Liver (tissue), 9 donors: Measurements from ENCODE around the gene AKAP12. TPM values are rescaled to one million over a fixed set of nuclear protein-coding genes. Genes with fewer than 3 reads are reported as not detected.
A peak's percentile ranks its signal among the peaks of the same experiment; 100 is the strongest.

Source experiments
- DNase-seq: peaks from one replicate; pipeline ENCODE4 v3.0.0-alpha.2; 2017; ENCODE audit warnings: low spot score
- H3K27ac ChIP-seq, 2 donors: one replicate each; pipeline ENCODE4 v1.7.0; 2013; ENCODE audit warnings: inconsistent platforms in 2 of 2, low read length in 2 of 2, control low read depth in 1 of 2, low read depth in 1 of 2, mild to moderate bottlenecking in 1 of 2
- H3K27me3 ChIP-seq, 4 donors: one replicate each; pipeline versions ENCODE4 v1.6.1 to v1.7.0; 2013; ENCODE audit warnings: low read length in 3 of 4, inconsistent platforms in 1 of 4, mild to moderate bottlenecking in 1 of 4, moderate library complexity in 1 of 4; ENCODE audit not compliant: control insufficient read depth in 4 of 4, insufficient read depth in 4 of 4
- H3K36me3 ChIP-seq, 4 donors: one replicate each; pipeline versions ENCODE4 v1.6.1 to v1.7.0; 2013; ENCODE audit warnings: low read length in 3 of 4, mild to moderate bottlenecking in 3 of 4, low read depth in 1 of 4, moderate library complexity in 1 of 4; ENCODE audit not compliant: control insufficient read depth in 4 of 4, insufficient read depth in 3 of 4
- H3K4me1 ChIP-seq, 4 donors: one replicate each; pipeline versions ENCODE4 v1.6.1 to v1.7.0; 2013; ENCODE audit warnings: low read length in 3 of 4, mild to moderate bottlenecking in 3 of 4, moderate library complexity in 1 of 4; ENCODE audit not compliant: control insufficient read depth in 4 of 4, insufficient read depth in 4 of 4
- H3K4me3 ChIP-seq, 3 donors: one replicate each; pipeline versions ENCODE4 v1.6.1 to v1.7.0; 2013; ENCODE audit warnings: low read length in 3 of 3, control low read depth in 1 of 3, low read depth in 1 of 3, mild to moderate bottlenecking in 1 of 3
- H3K9ac ChIP-seq, 2 donors: one replicate each; pipeline ENCODE4 v1.7.0; 2013; ENCODE audit warnings: low read length in 2 of 2, mild to moderate bottlenecking in 2 of 2, moderate library complexity in 2 of 2, control low read depth in 1 of 2, low read depth in 1 of 2
- H3K9me3 ChIP-seq, 4 donors: one replicate each; pipeline versions ENCODE4 v1.6.1 to v1.7.0; 2013; ENCODE audit warnings: low read length in 3 of 4; ENCODE audit not compliant: control insufficient read depth in 4 of 4
- FOXA2 ChIP-seq: IDR thresholded peaks from 2 replicates; pipeline ENCODE4 v1.6.1; 2016; ENCODE audit warnings: antibody characterized with exemption
- GABPA ChIP-seq, 2 donors: IDR thresholded peaks in 1 of 2; conservative IDR thresholded peaks in 1 of 2; 2 replicates each; pipeline ENCODE4 v1.6.1; 2016; ENCODE audit warnings: antibody characterized with exemption in 2 of 2, mild to moderate bottlenecking in 1 of 2, moderate library complexity in 1 of 2
- HNF4A ChIP-seq, 2 donors: conservative IDR thresholded peaks; 2 replicates each; pipeline ENCODE4 v1.6.1; 2016; ENCODE audit warnings: antibody characterized with exemption in 2 of 2, mild to moderate bottlenecking in 2 of 2
- HNF4G ChIP-seq: IDR thresholded peaks from 2 replicates; pipeline ENCODE4 v1.6.1; 2016; ENCODE audit warnings: antibody characterized with exemption
- JUND ChIP-seq, 2 donors: IDR thresholded peaks; 2 replicates each; pipeline ENCODE4 v1.6.1; 2016; ENCODE audit warnings: antibody characterized with exemption in 2 of 2
- NR2F2 ChIP-seq: IDR thresholded peaks from 2 replicates; pipeline ENCODE4 v1.6.1; 2016; ENCODE audit warnings: antibody characterized with exemption
- RAD21 ChIP-seq, 2 donors: IDR thresholded peaks; 2 replicates each; pipeline ENCODE4 v1.6.1; 2016; ENCODE audit warnings: antibody characterized with exemption in 2 of 2, mild to moderate bottlenecking in 2 of 2
- RXRA ChIP-seq, 2 donors: IDR thresholded peaks; 2 replicates each; pipeline ENCODE4 v1.6.1; 2017 to 2018; ENCODE audit warnings: antibody characterized with exemption in 2 of 2, mild to moderate bottlenecking in 1 of 2
- SP1 ChIP-seq: IDR thresholded peaks from 2 replicates; pipeline ENCODE4 v1.6.1; 2018; ENCODE audit warnings: antibody characterized with exemption, mild to moderate bottlenecking
- TAF1 ChIP-seq: conservative IDR thresholded peaks from 2 replicates; pipeline ENCODE4 v1.6.1; 2016; ENCODE audit warnings: antibody characterized with exemption, mild to moderate bottlenecking
- WGBS: extraction: QIAGEN DNeasy Blood & Tissue Kit; methylation state at CpG from one replicate; pipeline ENCODE4 v1.1.7; 2013; 5-methylcytosine and 5-hydroxymethylcytosine counted together
- polyA plus RNA-seq, 2 donors: library from polyadenylated mRNA; stranded (reverse) in 1 of 2; unstranded in 1 of 2; fragments of 200-250 nt in 1 of 2; fragments of >200 nt in 1 of 2; fragmentation: Nextera tagmentation in 1 of 2; extraction: Ambion mirVana in 1 of 2; gene quantifications; one replicate each; pipeline versions ENCODE4 v1.2.1 to v1.2.3, GENCODE V29; 2013 to 2015
- total RNA-seq, 2 donors: library from RNA; depleted of rRNA; stranded (reverse); fragments of >200 nt; gene quantifications; one replicate each; pipeline ENCODE4 v1.2.3, GENCODE V29; 2014
- TF ChIP-seq, protein P1 (sequence below): IDR thresholded peaks from 2 replicates; pipeline ENCODE4 v1.6.1; 2016; ENCODE audit warnings: antibody characterized with exemption
- TF ChIP-seq, protein P2 (sequence below): IDR thresholded peaks from 2 replicates; pipeline ENCODE4 v1.6.1; 2016; ENCODE audit warnings: antibody characterized with exemption, mild to moderate bottlenecking
- TF ChIP-seq, protein P3 (sequence below): IDR thresholded peaks from 2 replicates; pipeline ENCODE4 v1.6.1; 2016; ENCODE audit warnings: antibody characterized with exemption
- TF ChIP-seq, protein P4 (sequence below): IDR thresholded peaks from 2 replicates; pipeline ENCODE4 v1.6.1; 2016; ENCODE audit warnings: antibody characterized with exemption
- donor health status: healthy.
- donor health status: healthy.
- donor health status: healthy.
- donor health status: healthy.
- donor health status: healthy.

AKAP12 gene
- total and polyA plus RNA-seq, 4 donors = 6.7 to 14.8 (median 8.6) TPM

DNA sequence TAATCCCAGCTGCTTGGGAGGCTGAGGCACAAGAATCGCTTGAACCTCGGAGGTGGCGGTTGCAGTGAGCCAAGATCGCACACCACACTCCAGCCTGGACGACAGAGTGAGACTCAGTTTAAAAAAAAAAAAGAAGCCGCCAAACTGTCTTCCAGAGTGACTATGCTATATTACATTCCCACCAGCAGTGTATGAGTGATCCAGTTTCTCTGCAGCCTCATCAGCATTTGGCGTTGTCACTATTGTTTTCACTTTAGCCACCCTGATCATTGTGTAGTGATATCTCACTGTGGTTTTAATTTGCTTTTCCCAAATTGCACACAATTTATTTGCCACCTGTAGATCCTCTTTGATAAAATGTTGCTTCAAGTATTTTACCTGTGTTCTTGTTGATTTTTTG is 6.0 kb upstream of the AKAP12 start:
- no peak overlapping the region for H3K4me3 ChIP-seq
- WGBS = 94% methylated on average over 7 of the region's 7 CpGs
- H3K27me3 ChIP-seq = no peaks in the 10 kb centered on the region
- no peaks in the 10 kb centered on the region for H3K9me3 ChIP-seq
- H3K4me1 ChIP-seq = no peaks in the 10 kb centered on the region
- no peak overlapping the region for H3K9ac ChIP-seq
- TF ChIP-seq RXRA (IDR thresholded peaks at IDR 0.05) (no peak), HNF4A (conservative IDR thresholded peaks at IDR 0.05) (no peak), GABPA (IDR thresholded peaks at IDR 0.05 in 1 of 2, conservative IDR thresholded peaks at IDR 0.05 in 1 of 2) (no peak), FOXA2 (no peak), NR2F2 (no peak)
- TF ChIP-seq, protein P1, sequence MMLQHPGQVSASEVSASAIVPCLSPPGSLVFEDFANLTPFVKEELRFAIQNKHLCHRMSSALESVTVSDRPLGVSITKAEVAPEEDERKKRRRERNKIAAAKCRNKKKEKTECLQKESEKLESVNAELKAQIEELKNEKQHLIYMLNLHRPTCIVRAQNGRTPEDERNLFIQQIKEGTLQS = no peak
- H3K27ac ChIP-seq = no peak overlapping the region
- H3K36me3 ChIP-seq = no peaks in the 10 kb centered on the region
- no peak for DNase-seq

DNA sequence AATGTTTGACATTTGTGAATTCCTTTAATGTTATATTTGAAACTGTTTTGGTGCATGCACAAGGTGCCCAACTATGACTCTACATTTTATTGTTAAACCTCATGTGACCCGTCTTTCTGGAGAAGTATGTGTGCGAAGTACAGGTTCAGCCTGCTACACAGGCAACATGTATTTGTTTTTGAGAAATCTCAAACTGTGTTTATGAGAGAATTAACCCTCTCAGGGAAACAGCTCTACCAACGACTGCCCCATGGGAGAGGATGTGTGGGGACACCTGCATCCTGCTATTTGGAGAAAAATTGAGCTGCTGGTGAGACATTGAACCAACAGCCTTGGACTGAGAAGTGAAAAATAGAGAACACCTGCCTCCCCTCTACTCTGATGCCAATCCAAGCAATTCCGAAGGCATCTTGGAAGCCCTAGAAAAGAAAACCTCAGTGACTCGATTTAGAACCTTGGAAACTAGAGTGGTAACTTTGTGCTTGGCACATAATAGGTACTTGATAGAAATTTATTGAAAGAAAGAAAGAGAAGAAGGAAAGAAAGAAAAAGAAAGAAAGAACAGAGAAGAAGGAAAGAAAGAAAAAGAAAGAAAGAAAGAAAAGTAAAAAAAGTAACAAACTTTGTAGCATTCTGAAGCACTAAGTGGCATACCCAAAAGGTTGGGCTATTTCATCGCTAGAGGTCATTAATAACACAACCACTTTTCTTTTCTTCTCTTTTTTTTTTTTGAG is 2.9 kb upstream of the AKAP12 start:
- H3K4me1 ChIP-seq = peaks cover 6 to 15% (median 11%) of the 10 kb centered on the region in 4 donors
- no peak overlapping the region for H3K9ac ChIP-seq
- H3K36me3 ChIP-seq = no peaks in the 10 kb centered on the region
- H3K4me3 ChIP-seq = no peak overlapping the region
- TF ChIP-seq SP1 = no peak
- no peak for TF ChIP-seq JUND (IDR thresholded peaks at IDR 0.05)
- TF ChIP-seq HNF4A (conservative IDR thresholded peaks at IDR 0.05) = no peak
- no peak for TF ChIP-seq HNF4G
- 75% methylated on average over 6 of the region's 6 CpGs for WGBS
- no peak for DNase-seq
- no peaks in the 10 kb centered on the region for H3K9me3 ChIP-seq
- no peak overlapping the region for H3K27ac ChIP-seq
- H3K27me3 ChIP-seq = peaks cover 0 to 3% (median 0%) of the 10 kb centered on the region in 4 donors

DNA sequence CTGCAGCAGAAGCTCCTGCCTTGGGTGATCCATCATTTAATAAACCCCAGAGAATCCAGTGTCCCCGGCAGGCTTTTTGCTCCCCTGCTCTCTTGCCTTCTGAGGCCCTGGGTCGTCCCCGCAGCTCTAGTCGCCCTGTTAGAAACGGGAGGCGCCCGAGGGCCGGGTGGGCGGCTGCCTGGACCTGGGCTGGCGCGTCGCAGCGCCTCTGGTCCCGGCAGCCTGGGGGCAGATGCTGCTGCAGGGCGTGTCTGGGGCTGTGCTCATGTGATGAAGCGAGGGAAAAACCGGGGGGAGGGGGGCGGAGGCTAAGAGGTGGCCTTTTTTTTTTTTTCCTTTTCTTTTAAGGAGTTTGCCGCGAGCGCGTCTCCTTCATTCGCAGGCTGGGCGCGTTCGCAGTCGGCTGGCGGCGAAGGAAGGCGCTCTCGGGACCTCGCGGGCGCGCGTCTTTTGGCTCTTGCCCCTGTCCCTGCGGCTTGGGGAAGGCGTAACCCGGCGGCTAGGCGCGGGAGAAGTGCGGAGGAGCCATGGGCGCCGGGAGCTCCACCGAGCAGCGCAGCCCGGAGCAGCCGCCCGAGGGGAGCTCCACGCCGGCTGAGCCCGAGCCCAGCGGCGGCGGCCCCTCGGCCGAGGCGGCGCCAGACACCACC is 394 bp downstream of the AKAP12 start:
- 2% methylated on average over 60 of the region's 60 CpGs for WGBS
- peaks cover 0 to 3% (median 0%) of the 10 kb centered on the region in 4 donors for H3K27me3 ChIP-seq
- H3K9me3 ChIP-seq = no peaks in the 10 kb centered on the region
- peak overlapping the region; percentile 21 to 57 for H3K27ac ChIP-seq
- H3K4me3 ChIP-seq = peak overlapping the region in 1 of 3 donors; percentile 63
- peak; percentile 42 for DNase-seq
- H3K36me3 ChIP-seq = no peaks in the 10 kb centered on the region
- peak; percentile 32 for TF ChIP-seq TAF1
- no peak for TF ChIP-seq SP1
- no peak overlapping the region for H3K9ac ChIP-seq
- H3K4me1 ChIP-seq = peaks cover 6 to 15% (median 11%) of the 10 kb centered on the region in 4 donors

DNA sequence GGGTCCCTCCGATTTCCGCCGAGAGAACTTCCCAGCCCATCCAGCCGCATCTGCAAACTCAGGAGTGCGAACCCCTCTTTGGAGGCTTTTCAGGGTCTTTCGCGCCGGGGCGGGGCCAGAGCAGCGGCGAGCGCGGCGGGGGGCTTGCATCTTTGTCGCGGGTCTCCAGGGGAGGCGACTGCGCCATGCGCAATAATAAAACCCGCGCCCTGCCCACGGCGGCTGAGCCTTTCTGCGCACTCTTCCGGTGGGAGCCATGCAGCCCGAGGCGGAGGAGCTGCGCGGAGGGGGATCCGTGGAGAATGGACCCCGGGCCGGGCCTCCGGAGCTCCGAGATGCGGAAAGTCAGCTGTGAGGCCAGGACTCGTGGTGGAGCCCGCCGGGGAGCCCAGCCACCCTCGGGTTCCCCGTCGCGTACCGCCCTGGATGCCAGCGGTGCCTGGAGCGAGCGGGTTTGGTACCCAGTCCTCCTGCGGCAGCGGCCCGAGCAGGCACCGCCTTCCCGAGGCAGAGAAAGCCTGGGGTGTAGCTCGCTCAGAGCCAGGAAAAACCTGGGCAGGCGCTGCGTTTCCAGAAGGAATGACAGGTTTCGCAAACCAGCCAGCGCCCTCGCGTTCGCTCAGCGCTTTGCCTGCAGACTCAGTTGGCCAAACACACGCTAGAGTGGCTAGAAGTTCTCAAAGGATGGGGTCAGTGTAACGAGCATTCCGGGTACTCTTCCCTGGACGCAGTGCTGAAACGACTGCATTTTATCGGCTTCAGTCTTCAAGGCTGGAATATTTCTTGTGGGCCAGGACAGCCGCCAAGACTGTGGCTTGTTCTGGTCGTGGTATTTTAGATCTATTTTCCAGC is 1.2 kb downstream of the AKAP12 start:
- Histone ChIP-seq H3K9ac (no peak overlapping the region), H3K27me3 (peaks cover 0 to 3% (median 0%) of the 10 kb centered on the region in 4 donors), H3K4me1 (peaks cover 6 to 15% (median 11%) of the 10 kb centered on the region in 4 donors), H3K27ac (peak overlapping the region; percentile 53 to 57), H3K9me3 (no peaks in the 10 kb centered on the region), H3K4me3 (peak overlapping the region; percentile 6 to 63 (median 40)), H3K36me3 (no peaks in the 10 kb centered on the region)
- WGBS = 2% methylated on average over 68 of the region's 68 CpGs
- DNase-seq = no peak
- TF ChIP-seq, protein P2, sequence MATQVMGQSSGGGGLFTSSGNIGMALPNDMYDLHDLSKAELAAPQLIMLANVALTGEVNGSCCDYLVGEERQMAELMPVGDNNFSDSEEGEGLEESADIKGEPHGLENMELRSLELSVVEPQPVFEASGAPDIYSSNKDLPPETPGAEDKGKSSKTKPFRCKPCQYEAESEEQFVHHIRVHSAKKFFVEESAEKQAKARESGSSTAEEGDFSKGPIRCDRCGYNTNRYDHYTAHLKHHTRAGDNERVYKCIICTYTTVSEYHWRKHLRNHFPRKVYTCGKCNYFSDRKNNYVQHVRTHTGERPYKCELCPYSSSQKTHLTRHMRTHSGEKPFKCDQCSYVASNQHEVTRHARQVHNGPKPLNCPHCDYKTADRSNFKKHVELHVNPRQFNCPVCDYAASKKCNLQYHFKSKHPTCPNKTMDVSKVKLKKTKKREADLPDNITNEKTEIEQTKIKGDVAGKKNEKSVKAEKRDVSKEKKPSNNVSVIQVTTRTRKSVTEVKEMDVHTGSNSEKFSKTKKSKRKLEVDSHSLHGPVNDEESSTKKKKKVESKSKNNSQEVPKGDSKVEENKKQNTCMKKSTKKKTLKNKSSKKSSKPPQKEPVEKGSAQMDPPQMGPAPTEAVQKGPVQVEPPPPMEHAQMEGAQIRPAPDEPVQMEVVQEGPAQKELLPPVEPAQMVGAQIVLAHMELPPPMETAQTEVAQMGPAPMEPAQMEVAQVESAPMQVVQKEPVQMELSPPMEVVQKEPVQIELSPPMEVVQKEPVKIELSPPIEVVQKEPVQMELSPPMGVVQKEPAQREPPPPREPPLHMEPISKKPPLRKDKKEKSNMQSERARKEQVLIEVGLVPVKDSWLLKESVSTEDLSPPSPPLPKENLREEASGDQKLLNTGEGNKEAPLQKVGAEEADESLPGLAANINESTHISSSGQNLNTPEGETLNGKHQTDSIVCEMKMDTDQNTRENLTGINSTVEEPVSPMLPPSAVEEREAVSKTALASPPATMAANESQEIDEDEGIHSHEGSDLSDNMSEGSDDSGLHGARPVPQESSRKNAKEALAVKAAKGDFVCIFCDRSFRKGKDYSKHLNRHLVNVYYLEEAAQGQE = peak; percentile 20
- TF ChIP-seq, protein P3, sequence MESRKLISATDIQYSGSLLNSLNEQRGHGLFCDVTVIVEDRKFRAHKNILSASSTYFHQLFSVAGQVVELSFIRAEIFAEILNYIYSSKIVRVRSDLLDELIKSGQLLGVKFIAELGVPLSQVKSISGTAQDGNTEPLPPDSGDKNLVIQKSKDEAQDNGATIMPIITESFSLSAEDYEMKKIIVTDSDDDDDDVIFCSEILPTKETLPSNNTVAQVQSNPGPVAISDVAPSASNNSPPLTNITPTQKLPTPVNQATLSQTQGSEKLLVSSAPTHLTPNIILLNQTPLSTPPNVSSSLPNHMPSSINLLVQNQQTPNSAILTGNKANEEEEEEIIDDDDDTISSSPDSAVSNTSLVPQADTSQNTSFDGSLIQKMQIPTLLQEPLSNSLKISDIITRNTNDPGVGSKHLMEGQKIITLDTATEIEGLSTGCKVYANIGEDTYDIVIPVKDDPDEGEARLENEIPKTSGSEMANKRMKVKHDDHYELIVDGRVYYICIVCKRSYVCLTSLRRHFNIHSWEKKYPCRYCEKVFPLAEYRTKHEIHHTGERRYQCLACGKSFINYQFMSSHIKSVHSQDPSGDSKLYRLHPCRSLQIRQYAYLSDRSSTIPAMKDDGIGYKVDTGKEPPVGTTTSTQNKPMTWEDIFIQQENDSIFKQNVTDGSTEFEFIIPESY = no peak
- TF ChIP-seq, protein P1 = no peak
- TF ChIP-seq, protein P4, sequence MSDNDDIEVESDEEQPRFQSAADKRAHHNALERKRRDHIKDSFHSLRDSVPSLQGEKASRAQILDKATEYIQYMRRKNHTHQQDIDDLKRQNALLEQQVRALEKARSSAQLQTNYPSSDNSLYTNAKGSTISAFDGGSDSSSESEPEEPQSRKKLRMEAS = no peak
- TF ChIP-seq SP1 (no peak), RAD21 (IDR thresholded peaks at IDR 0.05) (peak; percentile 13 to 31)
